H1 (cell line): ENCODE data around the gene PRR7. TPM values are rescaled to one million over a fixed set of nuclear protein-coding genes. Genes with fewer than 3 reads are reported as not detected.
A peak's percentile ranks its signal among the peaks of the same experiment; 100 is the strongest.

Source experiments
- CTCF ChIA-PET: fragments of 300-600 bp; sonication (Branson Sonifier 250); formaldehyde crosslinking; loops from one replicate; lab custom pipeline; 2021; ENCODE audit not compliant: partially characterized antibody; lab: Charles Lee
- POLR2A ChIA-PET: fragments of 300-600 bp; sonication (Branson Sonifier 250); formaldehyde crosslinking; loops from one replicate; lab custom pipeline; 2021; ENCODE audit warnings: inconsistent platforms; ENCODE audit not compliant: partially characterized antibody; lab: Charles Lee
- DNase-seq, 2 experiments: peaks; one replicate each; pipeline versions ENCODE4 v3.0.0 to v3.0.0-alpha.2; 2010 to 2022; ENCODE audit warnings: low spot score in 2 of 2, low read depth in 1 of 2, mixed read lengths in 1 of 2
- FAIRE-seq: peaks from 2 replicates; lab custom pipeline; 2011; peaks lifted over from hg19 to GRCh38; lab: Jason Lieb, UNC
- H2AFZ ChIP-seq: 2 replicates; pipeline ENCODE4 v1.8.1; 2012; ENCODE audit warnings: low read length, inconsistent platforms
- H2AK5ac ChIP-seq: 2 replicates; pipeline ENCODE4 v1.6.1; 2013; ENCODE audit warnings: low read depth, low read length
- H2BK120ac ChIP-seq: replicated peaks from 2 replicates; pipeline ENCODE3; 2013; ENCODE audit warnings: low read depth, low read length, inconsistent platforms
- H2BK12ac ChIP-seq: 2 replicates; pipeline ENCODE4 v1.6.1; 2013; ENCODE audit warnings: low read depth, low read length
- H2BK15ac ChIP-seq: 2 replicates; pipeline ENCODE4 v1.6.1; 2013; ENCODE audit warnings: low read length
- H2BK20ac ChIP-seq: 2 replicates; pipeline ENCODE4 v1.6.1; 2013; ENCODE audit warnings: low read length
- H2BK5ac ChIP-seq: 2 replicates; pipeline ENCODE4 v1.6.1; 2013; ENCODE audit warnings: low read depth, low read length
- H3K14ac ChIP-seq: 2 replicates; pipeline ENCODE4 v1.6.1; 2013; ENCODE audit warnings: inconsistent platforms; ENCODE audit not compliant: insufficient read length
- H3K18ac ChIP-seq: 2 replicates; pipeline ENCODE4 v1.6.1; 2013; ENCODE audit warnings: low read length; ENCODE audit errors: extremely low read depth
- H3K23ac ChIP-seq: 2 replicates; pipeline ENCODE4 v1.6.1; 2013; ENCODE audit warnings: inconsistent platforms; ENCODE audit not compliant: insufficient read length
- H3K23me2 ChIP-seq: 2 replicates; pipeline ENCODE4 v1.6.1; 2013; ENCODE audit warnings: low read depth, low read length
- H3K27ac ChIP-seq: 2 replicates; pipeline ENCODE4 v1.6.1; 2011; ENCODE audit warnings: low read depth, low read length, inconsistent platforms
- H3K27me3 ChIP-seq, 4 experiments: replicated peaks in 1 of 4; 1 replicate in 1 of 4; 2 replicates in 3 of 4; pipeline versions ENCODE4 v1.6.1 to v1.8.1; 2011 to 2013; ENCODE audit warnings: low read length in 3 of 4, mild to moderate bottlenecking in 3 of 4, inconsistent platforms in 2 of 4, mixed read lengths in 2 of 4, moderate library complexity in 1 of 4; ENCODE audit not compliant: control insufficient read depth in 3 of 4, insufficient read depth in 3 of 4; ENCODE audit errors: extremely low read depth in 1 of 4
- H3K36me3 ChIP-seq, 4 experiments: 2 replicates each; pipeline versions ENCODE4 v1.6.1 to v1.8.1; 2011 to 2013; ENCODE audit warnings: mild to moderate bottlenecking in 4 of 4, low read length in 3 of 4, moderate library complexity in 2 of 4, control low read depth in 1 of 4, inconsistent platforms in 1 of 4; ENCODE audit not compliant: insufficient read depth in 4 of 4, control insufficient read depth in 2 of 4
- H3K4ac ChIP-seq: replicated peaks from 2 replicates; pipeline ENCODE3; 2013; ENCODE audit warnings: low read length, low read depth, mixed read lengths, inconsistent platforms; ENCODE audit not compliant: insufficient read length
- H3K4me1 ChIP-seq, 4 experiments: replicated peaks in 1 of 4; 1 replicate in 1 of 4; 2 replicates in 3 of 4; pipeline versions ENCODE4 v1.6.1 to v1.8.1; 2011 to 2013; ENCODE audit warnings: low read length in 3 of 4, inconsistent platforms in 2 of 4, mixed read lengths in 1 of 4; ENCODE audit not compliant: insufficient read depth in 4 of 4, control insufficient read depth in 3 of 4
- H3K4me2 ChIP-seq, 2 experiments: 2 replicates each; pipeline versions ENCODE4 v1.6.1 to v1.8.1; 2011 to 2013; ENCODE audit warnings: low read depth in 2 of 2, low read length in 2 of 2, control low read depth in 1 of 2, inconsistent platforms in 1 of 2, mild to moderate bottlenecking in 1 of 2; ENCODE audit not compliant: insufficient read depth in 1 of 2
- H3K4me3 ChIP-seq, 4 experiments: fragments of 200-600, 300-600 bp in 1 of 4; sonication (generic), shearing (Covaris generic), sonication (Bioruptor Twin) in 1 of 4; 2 replicates each; pipeline versions ENCODE4 v1.5.1 to v1.8.1; 2011 to 2016; ENCODE audit warnings: low read length in 4 of 4, low read depth in 3 of 4, control low read depth in 2 of 4, inconsistent platforms in 2 of 4, mild to moderate bottlenecking in 2 of 4, mixed read lengths in 1 of 4, moderate library complexity in 1 of 4; ENCODE audit not compliant: insufficient read depth in 2 of 4; ENCODE audit errors: extremely low read depth in 1 of 4
- H3K56ac ChIP-seq: replicated peaks from 2 replicates; pipeline ENCODE3; 2013; ENCODE audit warnings: low read depth, mild to moderate bottlenecking, mixed read lengths, low read length, inconsistent platforms; ENCODE audit not compliant: insufficient read length
- H3K79me1 ChIP-seq: 2 replicates; pipeline ENCODE4 v1.6.1; 2013; ENCODE audit warnings: low read depth, low read length, control low read depth
- H3K79me2 ChIP-seq, 2 experiments: 2 replicates each; pipeline versions ENCODE4 v1.6.1 to v1.8.1; 2012 to 2013; ENCODE audit warnings: low read length in 2 of 2, mild to moderate bottlenecking in 2 of 2, inconsistent platforms in 1 of 2; ENCODE audit not compliant: insufficient read depth in 2 of 2, control insufficient read depth in 1 of 2
- H3K9ac ChIP-seq, 4 experiments: replicated peaks in 1 of 4; 1 replicate in 1 of 4; 2 replicates in 3 of 4; pipeline versions ENCODE4 v1.6.1 to v1.8.1; 2011 to 2013; ENCODE audit warnings: low read depth in 3 of 4, low read length in 3 of 4, control low read depth in 2 of 4, mild to moderate bottlenecking in 2 of 4, moderate library complexity in 2 of 4, inconsistent platforms in 1 of 4; ENCODE audit errors: extremely low read depth in 1 of 4
- H3K9me3 ChIP-seq, 2 experiments: 2 replicates each; pipeline versions ENCODE4 v1.6.1 to v1.8.1; 2012 to 2013; ENCODE audit warnings: mild to moderate bottlenecking in 2 of 2, moderate library complexity in 2 of 2, control low read depth in 1 of 2, inconsistent platforms in 1 of 2, low read depth in 1 of 2, low read length in 1 of 2, mixed read lengths in 1 of 2; ENCODE audit not compliant: insufficient read depth in 2 of 2
- H4K20me1 ChIP-seq, 2 experiments: replicated peaks in 1 of 2; 2 replicates each; pipeline versions ENCODE3 to v1.8.1; 2011 to 2013; ENCODE audit warnings: inconsistent platforms in 2 of 2, low read length in 2 of 2, mild to moderate bottlenecking in 1 of 2; ENCODE audit not compliant: insufficient read depth in 2 of 2, control insufficient read depth in 1 of 2
- H4K5ac ChIP-seq: 2 replicates; pipeline ENCODE4 v1.6.1; 2013; ENCODE audit warnings: low read length, low read depth, mixed read lengths, inconsistent platforms; ENCODE audit not compliant: insufficient read length
- H4K8ac ChIP-seq: 2 replicates; pipeline ENCODE4 v1.8.0; 2013; ENCODE audit warnings: mild to moderate bottlenecking, moderate library complexity, low read length, inconsistent platforms; ENCODE audit not compliant: insufficient read depth; ENCODE audit errors: extremely low read depth
- H4K91ac ChIP-seq: replicated peaks from 2 replicates; pipeline ENCODE3; 2013; ENCODE audit warnings: low read length, mixed read lengths, inconsistent platforms; ENCODE audit not compliant: insufficient read length
- BRCA1 ChIP-seq: IDR thresholded peaks from 2 replicates; pipeline ENCODE4 v1.6.1; 2012; ENCODE audit warnings: low read depth, low read length, improper control_type of control experiment
- KDM4A ChIP-seq: IDR thresholded peaks from one replicate; pipeline ENCODE4 v1.7.1; 2012; ENCODE audit warnings: low read depth, mild to moderate bottlenecking, moderate library complexity, low read length, inconsistent platforms; ENCODE audit not compliant: severe bottlenecking
- POLR2AphosphoS5 ChIP-seq: IDR thresholded peaks from 2 replicates; pipeline ENCODE4 v1.6.1; 2011; ENCODE audit warnings: low read depth, low read length
- POU5F1 ChIP-seq: IDR thresholded peaks from 2 replicates; pipeline ENCODE4 v1.6.1; 2011; ENCODE audit warnings: low read depth, mild to moderate bottlenecking, low read length, moderate library complexity
- RNF2 ChIP-seq: fragments of 200-900, 300-1000 bp; sonication (generic); IDR thresholded peaks from 2 replicates; pipeline ENCODE4 v1.7.1; 2016; ENCODE audit warnings: borderline replicate concordance, low read depth, mild to moderate bottlenecking, antibody characterized with exemption, low read length; ENCODE audit not compliant: poor library complexity, severe bottlenecking; ENCODE audit errors: missing control alignments
- WGBS, 2 experiments: shearing (Covaris generic) in 1 of 2; methylation state at CpG; one replicate each; pipeline versions ENCODE4 v1.1.6 to v1.1.7; 2013 to 2015; ENCODE audit warnings: low lambda C conversion rate in 2 of 2, mixed read lengths in 2 of 2, inconsistent platforms in 1 of 2, low coverage in 1 of 2, missing lambda C conversion rate in 1 of 2; ENCODE audit not compliant: insufficient replicate concordance in 2 of 2, insufficient coverage in 1 of 2, insufficient read length in 1 of 2; ENCODE audit errors: extremely low coverage in 1 of 2, missing lambda C conversion rate in 1 of 2; 5-methylcytosine and 5-hydroxymethylcytosine counted together
- polyA plus RNA-seq, 7 experiments: library from polyadenylated mRNA; depleted of rRNA in 3 of 7; stranded (reverse) in 5 of 7; unstranded in 2 of 7; fragments of >200 nt in 5 of 7; fragments of 200-250 nt in 2 of 7; gene quantifications; 1 replicate in 5 of 7; 2 replicates in 1 of 7; 4 replicates in 1 of 7; pipeline versions ENCODE4 v1.2.1 to v1.2.3, GENCODE V29; 2011 to 2013; ENCODE audit warnings: missing spikeins in 2 of 7, mixed read lengths in 2 of 7
- total RNA-seq: library from RNA; stranded (reverse); fragmentation: NEBNext Ultra II Directional; extraction: Animal tissue kit (Norgen Biotek cat#: 25700); gene quantifications from 2 replicates; pipeline ENCODE4 v1.2.1, GENCODE V29; 2021
- TF ChIP-seq, protein P1 (sequence below), 3 experiments: IDR thresholded peaks; 1 replicate in 2 of 3; 2 replicates in 1 of 3; pipeline versions ENCODE4 v1.5.1 to v1.6.1; 2011; ENCODE audit warnings: low read length in 3 of 3, mild to moderate bottlenecking in 3 of 3, inconsistent platforms in 2 of 3, low read depth in 1 of 3, moderate library complexity in 1 of 3; ENCODE audit not compliant: insufficient read depth in 1 of 3; ENCODE audit errors: control extremely low read depth in 1 of 3
- TF ChIP-seq, protein P2 (sequence below): IDR thresholded peaks from 2 replicates; pipeline ENCODE4 v1.6.1; 2011; ENCODE audit warnings: low read length, improper control_type of control experiment
- TF ChIP-seq, protein P3 (sequence below): IDR thresholded peaks from 2 replicates; pipeline ENCODE4 v1.6.1; 2011; ENCODE audit warnings: low read depth, mild to moderate bottlenecking, low read length; ENCODE audit not compliant: insufficient read depth

PRR7 gene
- total and polyA plus RNA-seq, 2 of the 8 experiments (the other 6 are each of a cell fraction or from before 2014, with no cell fraction given) = 8.0 to 11.8 TPM

DNA sequence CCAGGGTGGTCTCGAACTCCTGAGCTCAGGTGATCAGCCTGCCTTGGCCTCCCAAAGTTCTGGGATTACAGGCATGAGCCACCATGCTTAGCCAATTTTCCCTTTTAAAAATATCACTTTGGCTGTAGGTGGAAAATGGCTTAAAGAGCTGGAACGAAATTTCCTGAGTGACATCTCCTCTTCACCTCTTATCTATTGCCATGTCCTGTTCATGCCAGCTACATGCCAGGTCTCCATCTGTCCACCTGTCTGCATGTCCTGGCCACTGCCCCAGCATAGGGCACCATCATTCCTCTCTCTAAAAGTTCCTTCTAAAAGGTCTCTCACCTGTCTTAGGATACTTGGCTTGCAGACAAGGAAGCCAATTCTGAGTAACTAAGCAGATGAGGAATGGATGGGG lies 22.9 kb upstream of the PRR7 start:
- Histone ChIP-seq H3K79me2 (peaks cover 0 to 17% of the 10 kb centered on the region in 2 experiments; a peak in 2 of 4 replicates), H3K23ac (no peak overlapping the region), H3K23me2 (peaks cover 10% of the 10 kb centered on the region), H2BK120ac (no peak overlapping the region), H3K36me3 (no peaks in the 10 kb centered on the region), H3K9ac (no peak overlapping the region), H3K14ac (no peak overlapping the region), H3K18ac (no peak overlapping the region), H2BK5ac (no peak overlapping the region), H3K4me3 (no peak overlapping the region), H2AFZ (no peak overlapping the region), H3K27ac (no peak overlapping the region), H3K4me1 (peaks cover 4 to 14% (median 7%) of the 10 kb centered on the region in 4 experiments; a peak in 6 of 7 replicates), H2BK15ac (0 out of 2 replicates have a peak overlapping the region, but pooled peaks have one; percentile 61), H4K20me1 (peaks cover 5 to 10% of the 10 kb centered on the region in 2 experiments), H3K27me3 (no peaks in the 10 kb centered on the region), H4K5ac (no peak overlapping the region), H2AK5ac (no peak overlapping the region), H3K56ac (no peak overlapping the region), H2BK12ac (no peak overlapping the region), H4K8ac (no peak overlapping the region), H3K79me1 (peaks cover 10% of the 10 kb centered on the region; the same call in 1 of the 2 replicates), H4K91ac (no peak overlapping the region), H3K9me3 (no peaks in the 10 kb centered on the region), H3K4me2 (no peak overlapping the region), H2BK20ac (no peak overlapping the region), H3K4ac (no peak overlapping the region)
- WGBS, 2 experiments = 77% methylated on average over 2 of the region's 2 CpGs; no CpG with 5 or more reads in 1 of the 2 experiments
- no peak for DNase-seq
- FAIRE-seq = no peak
- ChIA-PET CTCF (interaction anchor here (0.7 to 7.1 kb wide), 12 partner anchors 14 to 114 kb away, joined by 3 to 57 read pairs (median 4); partner anchors contain the start of genes F12 and PFN3), POLR2A (interaction anchor here (0.9 to 24.2 kb wide), 8 partner anchors 18 to 60 kb away, joined by 3 to 460 read pairs (median 4); partner anchors contain the start of gene PRR7)
- TF ChIP-seq BRCA1 (no peak), KDM4A (no peak), POLR2AphosphoS5 (no peak), POU5F1 (no peak), RNF2 (no peak)
- TF ChIP-seq, protein P1, sequence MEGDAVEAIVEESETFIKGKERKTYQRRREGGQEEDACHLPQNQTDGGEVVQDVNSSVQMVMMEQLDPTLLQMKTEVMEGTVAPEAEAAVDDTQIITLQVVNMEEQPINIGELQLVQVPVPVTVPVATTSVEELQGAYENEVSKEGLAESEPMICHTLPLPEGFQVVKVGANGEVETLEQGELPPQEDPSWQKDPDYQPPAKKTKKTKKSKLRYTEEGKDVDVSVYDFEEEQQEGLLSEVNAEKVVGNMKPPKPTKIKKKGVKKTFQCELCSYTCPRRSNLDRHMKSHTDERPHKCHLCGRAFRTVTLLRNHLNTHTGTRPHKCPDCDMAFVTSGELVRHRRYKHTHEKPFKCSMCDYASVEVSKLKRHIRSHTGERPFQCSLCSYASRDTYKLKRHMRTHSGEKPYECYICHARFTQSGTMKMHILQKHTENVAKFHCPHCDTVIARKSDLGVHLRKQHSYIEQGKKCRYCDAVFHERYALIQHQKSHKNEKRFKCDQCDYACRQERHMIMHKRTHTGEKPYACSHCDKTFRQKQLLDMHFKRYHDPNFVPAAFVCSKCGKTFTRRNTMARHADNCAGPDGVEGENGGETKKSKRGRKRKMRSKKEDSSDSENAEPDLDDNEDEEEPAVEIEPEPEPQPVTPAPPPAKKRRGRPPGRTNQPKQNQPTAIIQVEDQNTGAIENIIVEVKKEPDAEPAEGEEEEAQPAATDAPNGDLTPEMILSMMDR (IDR thresholded peaks at IDR 0.05; ENCODE audit: control extremely low read depth in 1 of 3, insufficient read depth in 1 of 3, low read depth in 1 of 3, low read length in 3 of 3) = no peak
- TF ChIP-seq, protein P2, sequence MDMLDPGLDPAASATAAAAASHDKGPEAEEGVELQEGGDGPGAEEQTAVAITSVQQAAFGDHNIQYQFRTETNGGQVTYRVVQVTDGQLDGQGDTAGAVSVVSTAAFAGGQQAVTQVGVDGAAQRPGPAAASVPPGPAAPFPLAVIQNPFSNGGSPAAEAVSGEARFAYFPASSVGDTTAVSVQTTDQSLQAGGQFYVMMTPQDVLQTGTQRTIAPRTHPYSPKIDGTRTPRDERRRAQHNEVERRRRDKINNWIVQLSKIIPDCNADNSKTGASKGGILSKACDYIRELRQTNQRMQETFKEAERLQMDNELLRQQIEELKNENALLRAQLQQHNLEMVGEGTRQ = no peak
- TF ChIP-seq, protein P3, sequence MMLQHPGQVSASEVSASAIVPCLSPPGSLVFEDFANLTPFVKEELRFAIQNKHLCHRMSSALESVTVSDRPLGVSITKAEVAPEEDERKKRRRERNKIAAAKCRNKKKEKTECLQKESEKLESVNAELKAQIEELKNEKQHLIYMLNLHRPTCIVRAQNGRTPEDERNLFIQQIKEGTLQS = no peak
